Left colon (tissue), 2 donors: ENCODE data around the gene SARDH. TPM values are rescaled to one million over a fixed set of nuclear protein-coding genes. Genes with fewer than 3 reads are reported as not detected.
A peak's percentile ranks its signal among the peaks of the same experiment; 100 is the strongest.
"Not testable (repeated sequence)": the region's sequence is repeated elsewhere in the genome, so short reads cannot be mapped to it uniquely, and the experiment has no call there.

Experiments
- ATAC-seq: fragments of 200-7000 bp; cut with Tn5 transposase; one replicate; pipeline ENCODE4 v1.9.1; 2020; ENCODE audit warnings: mild to moderate bottlenecking, moderate library complexity
- DNase-seq, 2 donors: peaks; one replicate each; pipeline ENCODE4 v3.0.0-alpha.2; 2020
- intact Hi-C, 2 donors: fragments of 100-400 bp; cut with DNase I in 1 of 2; cut with micrococcal nuclease in 1 of 2; formaldehyde crosslinking; loops; one replicate each; pipeline versions ENCODE4 v1.11.2 to v1.14.0; 2022; cut with DNase I, micrococcal nuclease
- total RNA-seq, 2 donors: library from RNA; stranded (reverse); fragmentation: NEBNext Ultra II Directional; extraction: Animal tissue kit (Norgen Biotek cat#: 25700); gene quantifications; one replicate each; pipeline ENCODE4 v1.2.1, GENCODE V29; 2021
- donor health status: DM: no; HTN: no; CAD: no.
- donor health status: DM: yes; HTN: yes; CAD: no.

Gene SARDH
- total RNA-seq, 2 donors from 2014 or later: 0.40 to 0.92 TPM

- DNase-seq: no peak
- ATAC-seq: no peak
- intact Hi-C loops: no loop called here
Observed at GRCh38 chr9:133632806-133633680, 105.1 kb downstream of the SARDH start.

- no peak for ATAC-seq
- intact Hi-C loops: no loop called here
Observed at GRCh38 chr9:133631111-133631510, 107.0 kb downstream of the SARDH start.

GRCh38 chr9:133629221-133630110 is 108.7 kb downstream of the SARDH start:
- no peak for DNase-seq

More at GRCh38 chr9:133631111-133631510, 107.0 kb downstream of the SARDH start:
- no peak for DNase-seq

GRCh38 chr9:133628766-133629165 is 109.4 kb downstream of the SARDH start:
- DNase-seq (no peak), ATAC-seq (no peak)
- intact Hi-C loops: no loop called here

More at GRCh38 chr9:133629221-133630110, 108.7 kb downstream of the SARDH start:
- intact Hi-C loops: no loop called here
- no peak for ATAC-seq

- intact Hi-C loops: no loop called here
- DNase-seq (no peak), ATAC-seq (no peak)
Observed at GRCh38 chr9:133627341-133627740, 110.8 kb downstream of the SARDH start.

- intact Hi-C loops, ATAC-seq: not testable (repeated sequence)
Observed at GRCh38 chr9:133626008-133626407, 112.1 kb downstream of the SARDH start.

GRCh38 chr9:133622555-133622954 is 115.6 kb downstream of the SARDH start:
- intact Hi-C loops: no loop called here
- DNase-seq (no peak), ATAC-seq (no peak)

More at GRCh38 chr9:133626008-133626407, 112.1 kb downstream of the SARDH start:
- DNase-seq: not testable (repeated sequence)

GRCh38 chr9:133621725-133622267 is 116.4 kb downstream of the SARDH start:
- ATAC-seq: no peak
- intact Hi-C loops: no loop called here
- no peak for DNase-seq

- ATAC-seq (no peak), DNase-seq (peak in 1 of 2 donors; percentile 20)
- intact Hi-C loops: no loop called here
Observed at GRCh38 chr9:133619791-133620190, 118.4 kb downstream of the SARDH start.

GRCh38 chr9:133618726-133619125 is 119.4 kb downstream of the SARDH start:
- intact Hi-C loops: no loop called here
- ATAC-seq: no peak

GRCh38 chr9:133616643-133617405 is 121.3 kb downstream of the SARDH start:
- ATAC-seq (no peak), DNase-seq (no peak)
- intact Hi-C loops: no loop called here

More at GRCh38 chr9:133618726-133619125, 119.4 kb downstream of the SARDH start:
- DNase-seq: no peak

GRCh38 chr9:133615606-133616188 is 122.5 kb downstream of the SARDH start:
- DNase-seq (no peak), ATAC-seq (no peak)
- intact Hi-C loops: no loop called here

GRCh38 chr9:133615186-133615585 is 123.0 kb downstream of the SARDH start:
- intact Hi-C loops: no loop called here
- DNase-seq (no peak), ATAC-seq (no peak)

GRCh38 chr9:133614678-133615077 is 123.5 kb downstream of the SARDH start:
- ATAC-seq (no peak), DNase-seq (no peak)
- intact Hi-C loops: no loop called here

- ATAC-seq (no peak), DNase-seq (no peak)
- intact Hi-C loops: no loop called here
Observed at GRCh38 chr9:133614056-133614455, 124.1 kb downstream of the SARDH start.
